GM12891 (cell line): ENCODE measurements around the gene COPG2.

Experiments used
- PAX5 ChIP-seq: IDR thresholded peaks from 2 replicates; pipeline ENCODE4 v1.6.1; 2011; ENCODE audit warnings: low read length, moderate library complexity, mild to moderate bottlenecking; ENCODE audit not compliant: insufficient read depth, severe bottlenecking
- POLR2A ChIP-seq: IDR thresholded peaks from 2 replicates; pipeline ENCODE4 v1.6.1; 2011; ENCODE audit warnings: low read depth, low read length, control low read depth
- POLR2AphosphoS5 ChIP-seq: IDR thresholded peaks from 2 replicates; pipeline ENCODE4 v1.6.1; 2011; ENCODE audit warnings: low read depth, low read length, control low read depth
- POU2F2 ChIP-seq: IDR thresholded peaks from 2 replicates; pipeline ENCODE4 v1.6.1; 2011; ENCODE audit warnings: low read depth, mild to moderate bottlenecking, control low read depth, low read length, moderate library complexity
- SPI1 ChIP-seq: IDR thresholded peaks from 2 replicates; pipeline ENCODE4 v1.6.1; 2011; ENCODE audit warnings: low read depth, low read length, control low read depth
- TAF1 ChIP-seq: IDR thresholded peaks from 2 replicates; pipeline ENCODE4 v1.6.1; 2011; ENCODE audit warnings: low read depth, low read length, control low read depth

DNA sequence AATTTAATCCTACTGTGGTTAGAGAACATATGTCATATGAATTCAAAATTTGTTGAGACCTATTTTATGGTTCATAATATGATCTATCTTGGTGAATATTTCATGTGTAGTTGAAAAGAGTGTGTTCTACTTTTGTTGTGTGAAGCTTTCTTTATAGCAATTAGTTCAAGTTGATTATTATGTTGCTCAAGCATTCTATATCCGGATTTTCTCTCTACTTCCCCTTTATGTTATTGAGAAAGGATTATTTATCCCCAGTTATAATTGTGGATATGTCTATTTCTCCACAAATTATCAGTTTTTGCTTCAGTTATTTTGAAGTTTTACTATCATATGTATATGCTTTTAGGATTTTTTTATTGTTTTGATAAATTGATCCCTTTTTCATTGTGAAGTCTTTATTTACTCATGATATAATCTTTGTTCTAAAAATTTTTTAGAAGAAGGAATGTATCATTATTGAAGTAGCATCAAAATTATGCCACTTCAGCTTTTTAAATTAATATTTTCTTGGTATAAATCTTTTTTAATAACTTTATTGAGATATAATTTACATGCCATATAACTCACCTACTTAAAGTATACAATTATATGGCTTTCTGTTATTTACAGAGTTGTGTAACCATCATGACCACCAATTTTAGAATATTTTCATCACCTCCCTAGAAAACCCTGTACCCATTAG lies 188.7 kb downstream of the COPG2 start:
- TF ChIP-seq POLR2AphosphoS5 = no peak
- no peak for TF ChIP-seq POU2F2
- no peak for TF ChIP-seq POLR2A
- TF ChIP-seq TAF1 = no peak
- TF ChIP-seq PAX5 = no peak
- no peak for TF ChIP-seq SPI1
